ENCODE measurements around the gene AP1G2. TPM values are rescaled to one million over a fixed set of nuclear protein-coding genes. Genes with fewer than 3 reads are reported as not detected.

The AP1G2 gene
- total RNA-seq, 2 donors from 2014 or later: 150 to 237 TPM

DNA sequence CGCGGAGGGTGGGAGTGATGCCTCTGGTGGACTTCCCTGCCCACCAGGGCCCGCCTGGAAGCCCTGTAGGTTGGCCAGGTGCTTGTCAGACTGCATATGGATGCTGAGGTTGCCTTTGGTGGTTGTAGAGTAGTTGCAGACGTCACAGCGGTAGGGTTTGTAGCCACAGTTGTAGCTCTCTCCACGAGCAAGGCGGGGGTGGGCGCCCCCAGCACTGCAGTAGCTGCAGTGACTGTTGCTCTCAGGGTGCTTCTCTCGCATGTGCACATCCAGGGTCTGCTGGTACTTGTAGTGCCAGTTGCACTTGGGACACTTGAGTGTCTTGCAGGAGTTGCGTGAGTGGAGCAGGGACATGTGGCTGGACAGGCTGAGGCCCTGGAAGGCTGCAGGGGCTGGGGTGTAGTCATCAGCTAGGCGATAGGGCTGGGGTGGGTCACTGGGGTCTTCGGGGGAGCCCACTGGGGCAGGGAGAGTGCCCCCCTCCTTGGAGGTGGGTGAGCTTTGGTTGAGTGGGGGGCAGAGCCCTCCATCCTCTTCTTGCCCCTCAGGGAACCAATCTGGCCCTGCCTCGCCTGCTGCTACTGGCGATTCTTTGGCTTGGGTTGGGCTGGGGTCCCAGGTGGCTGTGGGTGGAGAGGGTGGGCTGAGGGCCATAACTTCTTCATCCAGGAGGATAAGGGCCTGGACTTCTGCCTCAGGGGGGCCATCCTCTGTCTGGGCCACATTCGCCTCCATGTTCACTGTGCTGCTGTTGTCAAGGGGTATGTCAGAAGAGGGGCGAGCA lies 33.7 kb downstream of the AP1G2 start:
- ATAC-seq (no peak), DNase-seq (no peak)
- Histone ChIP-seq H3K36me3 (replicated peaks in 1 of 2; ENCODE audit: insufficient read depth in 1 of 2, low read depth in 2 of 2) (no peaks in the 10 kb centered on the region), H3K9me3 (no peaks in the 10 kb centered on the region), H3K27ac (no peak overlapping the region), H3K4me3 (no peak overlapping the region), H3K27me3 (no peaks in the 10 kb centered on the region), H3K4me1 (no peaks in the 10 kb centered on the region)
- TF ChIP-seq, protein P1, sequence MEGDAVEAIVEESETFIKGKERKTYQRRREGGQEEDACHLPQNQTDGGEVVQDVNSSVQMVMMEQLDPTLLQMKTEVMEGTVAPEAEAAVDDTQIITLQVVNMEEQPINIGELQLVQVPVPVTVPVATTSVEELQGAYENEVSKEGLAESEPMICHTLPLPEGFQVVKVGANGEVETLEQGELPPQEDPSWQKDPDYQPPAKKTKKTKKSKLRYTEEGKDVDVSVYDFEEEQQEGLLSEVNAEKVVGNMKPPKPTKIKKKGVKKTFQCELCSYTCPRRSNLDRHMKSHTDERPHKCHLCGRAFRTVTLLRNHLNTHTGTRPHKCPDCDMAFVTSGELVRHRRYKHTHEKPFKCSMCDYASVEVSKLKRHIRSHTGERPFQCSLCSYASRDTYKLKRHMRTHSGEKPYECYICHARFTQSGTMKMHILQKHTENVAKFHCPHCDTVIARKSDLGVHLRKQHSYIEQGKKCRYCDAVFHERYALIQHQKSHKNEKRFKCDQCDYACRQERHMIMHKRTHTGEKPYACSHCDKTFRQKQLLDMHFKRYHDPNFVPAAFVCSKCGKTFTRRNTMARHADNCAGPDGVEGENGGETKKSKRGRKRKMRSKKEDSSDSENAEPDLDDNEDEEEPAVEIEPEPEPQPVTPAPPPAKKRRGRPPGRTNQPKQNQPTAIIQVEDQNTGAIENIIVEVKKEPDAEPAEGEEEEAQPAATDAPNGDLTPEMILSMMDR (IDR thresholded peaks at IDR 0.05): no peak
- TF ChIP-seq POLR2A (IDR thresholded peaks at IDR 0.05): no peak
- WGBS, 2 donors: 88 to 100% methylated on average over 3 to 14 of the region's 16 CpGs
- intact Hi-C loops (cut with DNase I): no loop called here

DNA sequence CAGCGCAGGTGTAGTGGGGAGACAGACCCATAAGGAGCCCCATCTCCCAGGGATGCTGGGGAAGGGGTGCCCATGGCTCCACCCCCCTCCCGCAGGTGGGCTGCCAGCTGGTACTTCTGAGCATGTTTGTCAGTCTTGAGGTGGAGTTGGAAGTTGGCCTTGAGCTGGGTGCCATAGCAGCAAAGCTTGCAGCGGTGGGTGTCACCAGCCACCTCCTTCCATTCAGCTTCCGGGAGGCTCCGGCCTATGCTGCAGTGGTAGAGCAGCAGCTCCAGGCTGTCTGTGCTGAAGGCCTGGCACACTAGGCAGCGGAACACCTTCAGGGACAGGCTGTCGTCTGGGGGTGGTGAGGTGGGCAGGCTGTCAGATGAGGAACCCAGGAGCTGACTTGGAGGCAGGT lies 34.9 kb downstream of the AP1G2 start:
- H3K27ac ChIP-seq: no peak overlapping the region
- H3K4me3 ChIP-seq: no peak overlapping the region
- DNase-seq (no peak), ATAC-seq (no peak)
- H3K27me3 ChIP-seq: no peaks in the 10 kb centered on the region
- intact Hi-C loops (cut with DNase I): no loop called here
- WGBS, 2 donors: 94 to 97% methylated on average over 3 to 6 of the region's 7 CpGs
- no peak for TF ChIP-seq POLR2A (IDR thresholded peaks at IDR 0.05)
- TF ChIP-seq, protein P1 (IDR thresholded peaks at IDR 0.05): no peak
- no peaks in the 10 kb centered on the region for H3K36me3 ChIP-seq (replicated peaks in 1 of 2; ENCODE audit: insufficient read depth in 1 of 2, low read depth in 2 of 2)
- no peaks in the 10 kb centered on the region for H3K9me3 ChIP-seq
- H3K4me1 ChIP-seq: no peaks in the 10 kb centered on the region

DNA sequence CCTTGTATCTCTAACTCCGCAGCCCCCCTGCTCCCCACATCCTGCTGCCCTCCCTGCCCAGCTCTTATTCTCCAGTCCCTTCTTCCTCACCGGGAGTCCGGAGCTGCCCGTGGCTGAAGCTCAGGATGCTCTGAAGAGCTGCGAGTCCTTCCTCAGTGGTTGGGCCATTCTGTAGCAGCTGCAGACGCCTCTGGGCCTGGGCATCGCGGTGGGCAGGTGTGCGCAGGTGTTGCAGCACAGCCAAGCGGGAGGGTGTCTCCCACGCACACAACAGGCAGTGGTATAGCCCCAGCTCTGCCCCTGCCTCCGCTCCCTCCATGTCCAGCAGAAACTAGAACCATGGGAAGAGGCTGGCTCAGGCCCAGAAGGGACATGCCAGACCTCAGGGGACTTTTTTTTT lies 36.2 kb downstream of the AP1G2 start:
- Histone ChIP-seq H3K9me3 (no peaks in the 10 kb centered on the region), H3K36me3 (replicated peaks in 1 of 2; ENCODE audit: insufficient read depth in 1 of 2, low read depth in 2 of 2) (no peaks in the 10 kb centered on the region), H3K4me1 (no peaks in the 10 kb centered on the region), H3K27me3 (no peaks in the 10 kb centered on the region), H3K4me3 (no peak overlapping the region), H3K27ac (no peak overlapping the region)
- TF ChIP-seq POLR2A (IDR thresholded peaks at IDR 0.05): no peak
- TF ChIP-seq, protein P1 (IDR thresholded peaks at IDR 0.05): no peak
- ATAC-seq: no peak
- intact Hi-C loops (cut with DNase I): no loop called here
- DNase-seq: no peak
- 88 to 89% methylated on average over 8 to 12 of the region's 12 CpGs for WGBS, 2 donors

DNA sequence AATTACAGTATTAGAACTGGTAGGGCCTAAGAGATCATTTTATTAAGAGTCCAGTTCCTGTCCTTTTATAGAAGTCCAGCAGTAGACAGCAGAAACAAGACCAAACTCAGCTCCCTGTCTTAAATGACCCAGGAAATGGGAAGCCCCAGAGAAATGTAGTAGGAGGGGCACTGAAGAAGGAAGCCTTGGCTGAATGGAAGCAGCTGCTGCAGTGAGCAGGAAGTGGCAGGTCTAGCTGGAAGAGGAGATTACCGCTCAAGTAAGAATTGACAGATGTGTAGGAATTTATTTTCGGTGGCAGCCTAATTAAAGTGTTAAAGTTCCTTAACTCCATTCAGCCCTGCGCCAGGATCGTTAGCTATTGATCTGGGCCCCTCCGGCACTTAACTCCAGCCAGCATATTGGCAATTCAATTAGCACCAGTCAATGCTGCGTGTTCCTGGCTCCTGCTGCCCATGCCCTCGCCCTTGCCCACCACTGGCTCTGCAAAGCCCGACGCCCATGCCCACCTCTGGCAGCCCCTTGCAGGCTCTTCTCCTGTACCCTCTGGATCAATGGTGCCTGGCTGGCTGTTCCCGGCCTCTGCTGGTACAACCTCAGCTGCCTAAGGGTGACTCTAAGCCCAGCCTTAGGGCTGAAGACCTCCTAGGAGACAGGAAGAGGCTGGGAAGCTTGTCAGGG lies 37.1 kb downstream of the AP1G2 start:
- WGBS, 2 donors: 68 to 71% methylated on average over 10 of the region's 10 CpGs
- Histone ChIP-seq H3K36me3 (replicated peaks in 1 of 2; ENCODE audit: insufficient read depth in 1 of 2, low read depth in 2 of 2) (no peaks in the 10 kb centered on the region), H3K9me3 (no peaks in the 10 kb centered on the region), H3K27me3 (no peaks in the 10 kb centered on the region), H3K27ac (no peak overlapping the region), H3K4me1 (no peaks in the 10 kb centered on the region), H3K4me3 (no peak overlapping the region)
- intact Hi-C loops (cut with DNase I): no loop called here
- TF ChIP-seq, protein P1 (IDR thresholded peaks at IDR 0.05): no peak
- no peak for TF ChIP-seq POLR2A (IDR thresholded peaks at IDR 0.05)
- ATAC-seq (no peak), DNase-seq (no peak)

Measured in body of pancreas (tissue), 4 donors.